IPS-NIHi7 (cell line): ENCODE measurements around the gene AIRE.

ENCODE experiments used
- DNase-seq: peaks from one replicate; pipeline ENCODE4 v3.0.0; 2012; ENCODE audit warnings: mixed read lengths; ENCODE audit errors: extremely low spot score

AIRE gene

DNA sequence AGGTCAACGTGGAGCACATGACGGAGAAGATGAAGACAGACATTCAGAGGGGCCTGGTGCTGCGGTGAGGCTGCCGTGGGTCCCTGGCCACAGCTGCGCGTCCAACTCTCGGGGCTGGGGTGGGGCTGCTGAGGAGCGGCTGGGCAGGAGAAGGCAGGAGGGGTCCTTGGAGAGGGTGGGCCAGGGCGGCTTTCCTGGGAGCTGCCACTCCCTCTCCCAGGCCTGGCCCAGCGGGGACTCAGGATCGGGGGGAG lies 39.1 kb downstream of the AIRE start:
- no peak for DNase-seq

DNA sequence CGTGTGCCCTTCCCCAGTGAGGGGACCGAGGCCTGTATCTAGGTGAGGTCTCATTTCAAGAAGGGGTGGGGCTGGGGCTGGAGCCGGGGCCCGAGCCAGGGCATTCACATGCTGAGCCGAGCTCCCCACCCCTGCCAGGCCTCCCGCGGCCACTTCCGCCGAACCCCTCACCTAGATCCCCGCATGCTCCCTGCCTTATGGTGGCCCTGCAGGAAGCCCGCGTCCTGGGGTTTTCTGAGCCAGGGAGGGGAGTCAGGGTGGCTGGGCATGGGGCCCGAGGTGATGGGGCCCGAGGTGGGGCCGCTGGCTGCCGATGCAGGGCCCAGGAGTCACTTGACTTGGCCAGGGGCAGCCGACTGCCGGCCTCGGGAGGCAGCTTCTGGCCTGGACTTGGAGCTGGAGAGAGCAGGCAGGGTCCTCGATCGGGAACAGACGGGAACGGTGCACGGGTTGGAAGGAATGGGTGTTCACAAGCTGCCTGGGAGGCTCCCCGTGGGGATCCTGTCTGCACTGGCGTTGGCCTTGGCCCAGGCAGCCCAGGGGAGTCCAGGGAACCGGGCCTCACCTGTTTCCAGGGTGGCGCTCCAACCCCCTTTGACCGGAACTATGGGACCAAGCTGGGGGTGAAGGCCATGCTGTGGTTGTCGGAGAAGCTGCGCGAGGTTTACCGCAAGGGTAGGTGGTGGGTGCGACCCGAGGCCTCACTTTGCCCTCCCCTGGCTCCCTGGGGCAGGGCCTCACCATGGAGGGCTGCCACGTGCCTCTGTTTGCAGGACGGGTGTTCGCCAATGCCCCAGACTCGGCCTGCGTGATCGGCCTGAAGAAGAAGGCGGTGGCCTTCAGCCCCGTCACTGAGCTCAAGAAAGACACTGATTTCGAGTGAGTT lies 40.0 kb downstream of the AIRE start:
- DNase-seq: no peak

DNA sequence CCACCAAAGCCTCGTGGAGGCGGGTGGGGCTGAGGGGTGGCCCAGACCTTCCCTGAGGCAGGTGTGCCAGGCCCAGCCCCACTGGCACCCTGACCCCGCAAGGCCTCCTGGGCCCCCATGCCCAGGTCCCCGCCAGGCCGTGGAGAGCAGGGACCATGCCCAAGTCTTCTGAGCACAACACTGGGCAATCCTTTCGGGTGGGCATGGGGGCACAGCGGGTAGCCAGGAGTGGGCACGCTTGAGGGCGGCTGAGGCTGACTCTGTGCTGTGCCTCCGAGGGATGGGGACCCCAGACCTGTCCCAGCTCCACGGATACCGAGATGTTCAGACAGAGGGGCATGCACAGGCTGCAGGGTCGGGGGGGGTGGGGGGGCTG lies 40.6 kb downstream of the AIRE start:
- no peak for DNase-seq

DNA sequence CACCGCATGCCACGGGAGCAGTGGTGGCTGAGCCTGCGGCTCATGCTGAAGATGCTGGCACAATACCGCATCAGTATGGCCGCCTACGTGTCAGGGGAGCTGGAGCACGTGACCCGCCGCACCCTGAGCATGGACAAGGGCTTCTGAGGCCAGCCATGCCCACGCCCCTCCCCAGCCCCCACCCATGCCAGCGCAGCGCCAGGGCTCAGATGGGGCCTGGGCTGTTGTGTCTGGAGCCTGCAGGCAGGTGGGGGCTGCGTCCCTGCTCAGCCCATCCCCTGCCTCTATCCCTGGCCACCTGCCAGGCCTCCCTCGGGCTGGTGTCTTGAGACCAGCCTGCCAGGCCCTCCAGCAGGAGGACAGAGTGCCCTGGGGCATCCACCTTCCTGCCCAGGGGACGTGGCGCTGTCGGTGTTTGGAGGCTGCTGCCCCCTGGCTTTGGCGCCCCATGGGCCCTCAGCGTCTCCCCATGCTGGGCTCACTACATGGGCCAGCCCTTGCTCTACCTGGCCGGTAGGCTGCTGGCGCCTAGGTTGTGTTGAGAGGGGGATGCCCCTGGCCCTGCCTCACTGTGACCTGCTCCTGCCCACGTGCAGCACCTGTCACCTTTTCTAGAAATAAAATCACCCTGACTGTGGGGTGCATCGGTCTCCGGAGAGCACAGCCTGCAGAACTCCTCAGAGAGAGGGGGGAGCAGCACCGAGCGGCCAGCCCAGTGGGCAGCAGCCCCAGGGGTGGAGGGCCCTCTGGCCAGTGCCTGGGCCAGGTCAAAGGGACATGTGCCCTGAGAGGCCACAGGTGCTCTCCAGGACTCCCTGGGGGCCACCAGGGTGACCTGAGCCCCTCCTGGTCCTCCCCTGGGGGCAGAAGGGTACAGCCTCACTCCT lies 41.3 kb downstream of the AIRE start:
- no peak for DNase-seq

DNA sequence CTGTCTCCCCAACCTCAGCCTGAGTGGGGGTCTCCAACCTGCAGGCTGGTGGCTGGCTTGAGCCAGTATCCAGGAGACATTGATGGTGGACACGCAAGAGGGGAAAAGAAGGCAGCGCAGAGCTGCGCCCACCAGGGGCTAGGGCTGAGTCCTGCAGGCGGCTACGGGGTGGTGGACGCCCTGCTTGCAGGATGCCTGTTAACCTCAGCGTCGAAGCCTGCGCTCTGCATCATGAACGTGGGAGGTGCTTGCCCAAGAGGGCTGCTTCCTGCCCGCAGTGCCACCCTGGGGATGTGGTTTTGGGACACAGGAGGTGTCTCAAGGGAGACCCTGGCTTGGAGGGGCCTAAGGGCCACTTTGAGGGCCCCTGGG lies 41.9 kb downstream of the AIRE start:
- no peak for DNase-seq

DNA sequence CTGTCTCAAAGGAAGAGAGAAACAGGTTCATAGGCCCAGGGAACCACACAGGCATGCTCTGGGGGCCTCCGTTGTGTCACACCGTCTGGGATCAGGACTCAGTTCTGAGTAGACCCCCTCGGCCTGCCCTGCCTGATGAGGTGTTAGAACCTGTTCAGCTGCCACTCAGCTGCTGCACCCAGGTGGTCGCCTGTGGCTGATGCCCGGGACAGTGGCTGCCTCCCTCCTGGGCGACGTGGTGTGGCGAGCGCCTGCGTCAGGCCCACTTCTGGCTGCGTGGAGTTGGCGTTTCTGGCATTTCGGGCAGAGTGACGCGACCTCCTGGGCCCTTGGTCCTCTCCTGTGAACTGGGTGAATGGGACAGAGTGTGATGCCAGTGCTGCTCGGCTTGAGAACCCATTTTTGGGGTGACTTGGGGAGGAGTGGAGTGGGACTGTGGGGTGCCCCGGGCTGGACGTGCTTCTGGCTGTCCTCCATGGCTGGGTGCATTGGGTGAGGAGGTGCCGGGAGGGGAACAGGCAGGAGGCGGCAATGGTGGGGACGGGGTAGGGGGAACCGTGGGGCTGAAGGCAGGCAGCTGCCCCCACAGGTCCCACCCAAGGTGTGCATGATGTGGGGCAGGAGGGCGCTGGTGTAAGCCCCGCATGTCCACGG lies 42.7 kb downstream of the AIRE start:
- no peak for DNase-seq

DNA sequence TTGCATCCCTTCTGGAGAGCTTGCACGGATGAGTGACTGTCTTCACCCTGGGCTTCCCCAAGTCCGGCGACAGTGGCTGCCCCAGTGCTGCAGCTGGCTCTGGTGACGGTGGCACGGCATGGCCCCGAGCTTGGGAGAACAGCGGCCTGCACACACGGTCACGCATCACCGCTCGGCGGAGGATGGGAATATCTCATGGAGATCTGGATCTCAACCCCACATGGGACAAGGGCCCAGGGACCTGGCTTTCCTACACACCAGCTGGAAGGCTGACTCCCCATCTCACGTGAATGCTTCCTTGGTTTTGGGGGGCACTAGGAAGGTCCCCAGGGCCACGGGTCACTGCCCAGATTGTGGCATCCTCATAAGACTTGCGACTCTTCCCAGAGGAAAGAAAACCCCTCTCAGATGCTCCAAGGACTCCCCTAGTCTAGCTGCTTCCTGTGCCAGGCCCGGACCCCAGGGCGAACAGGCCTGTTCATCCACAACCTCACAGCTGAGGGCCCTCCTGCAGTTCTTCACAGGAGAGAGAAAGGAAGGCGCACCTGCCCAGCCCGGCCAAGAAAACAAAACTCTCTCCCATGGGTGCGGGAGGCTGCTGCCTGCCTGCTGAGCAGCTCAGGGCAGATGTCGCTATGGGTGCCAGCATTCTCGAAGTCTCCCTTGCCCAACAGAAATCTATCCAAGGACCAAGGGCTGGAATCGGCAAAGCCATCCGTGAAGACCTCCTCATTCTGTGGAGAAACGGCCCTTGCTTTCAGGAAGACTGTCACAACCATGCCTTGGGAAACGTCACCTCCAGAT lies 43.6 kb downstream of the AIRE start:
- DNase-seq: no peak

DNA sequence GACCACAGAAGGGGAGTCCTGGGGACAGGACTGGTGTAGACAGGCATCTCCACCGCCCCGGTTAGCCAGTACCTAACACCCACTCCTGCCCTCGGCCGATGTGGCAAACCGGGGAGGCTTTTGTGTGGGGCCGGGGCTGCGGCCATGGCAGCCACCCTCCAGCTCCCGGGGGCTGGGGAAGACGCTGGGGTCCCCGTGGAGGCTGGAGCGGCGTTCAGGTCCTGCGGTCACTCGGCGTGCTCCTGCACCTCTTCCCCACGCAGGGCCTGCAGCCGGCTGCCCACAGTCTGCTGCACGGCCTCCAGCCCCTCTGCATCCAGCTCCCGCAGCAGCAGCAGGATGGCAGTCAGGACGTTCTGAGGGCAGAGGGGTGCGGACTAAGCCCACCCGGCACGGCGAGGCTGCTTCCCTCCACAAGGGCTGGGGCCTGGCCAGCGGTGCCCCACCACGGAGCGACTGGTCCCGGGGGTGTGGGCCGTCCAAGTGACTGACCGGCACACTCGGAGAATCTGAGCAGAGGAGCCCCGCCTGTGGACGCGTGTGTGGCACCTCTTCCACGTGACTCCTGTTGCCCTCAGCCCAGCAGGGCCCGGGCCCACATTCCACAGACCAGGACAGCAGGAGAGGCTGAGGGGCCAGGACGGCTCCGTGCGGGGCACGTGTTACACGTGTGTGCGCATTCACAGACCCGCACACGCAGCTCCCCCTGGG lies 44.5 kb downstream of the AIRE start:
- DNase-seq: no peak

DNA sequence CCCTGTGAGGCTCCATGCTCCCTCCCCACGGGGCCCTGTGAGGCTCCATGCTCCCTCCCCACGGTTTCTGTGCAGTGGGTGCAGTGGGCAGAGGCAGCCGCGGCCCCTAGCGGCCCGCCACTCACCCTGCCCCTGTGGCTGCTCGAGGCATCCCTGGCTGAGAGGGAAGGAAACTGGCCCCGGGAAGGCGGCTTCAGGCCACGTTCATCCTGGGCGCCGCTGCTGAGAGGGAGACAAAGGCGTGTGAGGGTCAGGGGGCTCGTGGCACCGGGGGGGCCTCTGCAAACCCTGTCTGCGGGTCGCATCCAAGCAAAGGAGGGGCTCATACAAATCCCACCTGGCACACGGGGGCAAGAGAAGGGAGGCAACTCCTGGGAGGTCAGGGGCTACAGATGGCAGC lies 45.0 kb downstream of the AIRE start:
- no peak for DNase-seq

DNA sequence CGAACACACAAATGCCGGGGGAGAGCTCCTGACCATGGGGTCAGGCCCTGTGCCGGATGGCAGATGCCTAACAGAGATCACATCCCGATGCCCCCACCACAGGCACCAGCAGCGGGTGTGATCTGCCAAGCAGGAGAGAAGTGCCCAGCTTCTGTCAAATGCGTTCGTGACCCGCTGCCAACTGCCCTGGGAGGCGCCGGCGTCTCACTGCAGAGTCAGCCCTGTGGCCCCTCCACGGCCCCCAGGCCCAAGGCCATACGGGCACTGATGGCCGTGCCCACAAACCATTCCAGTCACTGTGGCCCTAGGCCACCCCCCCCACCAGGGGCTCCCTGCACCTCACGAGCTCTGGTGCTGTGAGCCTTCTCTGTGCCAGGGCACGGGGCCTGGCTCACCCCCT lies 45.5 kb downstream of the AIRE start:
- no peak for DNase-seq

DNA sequence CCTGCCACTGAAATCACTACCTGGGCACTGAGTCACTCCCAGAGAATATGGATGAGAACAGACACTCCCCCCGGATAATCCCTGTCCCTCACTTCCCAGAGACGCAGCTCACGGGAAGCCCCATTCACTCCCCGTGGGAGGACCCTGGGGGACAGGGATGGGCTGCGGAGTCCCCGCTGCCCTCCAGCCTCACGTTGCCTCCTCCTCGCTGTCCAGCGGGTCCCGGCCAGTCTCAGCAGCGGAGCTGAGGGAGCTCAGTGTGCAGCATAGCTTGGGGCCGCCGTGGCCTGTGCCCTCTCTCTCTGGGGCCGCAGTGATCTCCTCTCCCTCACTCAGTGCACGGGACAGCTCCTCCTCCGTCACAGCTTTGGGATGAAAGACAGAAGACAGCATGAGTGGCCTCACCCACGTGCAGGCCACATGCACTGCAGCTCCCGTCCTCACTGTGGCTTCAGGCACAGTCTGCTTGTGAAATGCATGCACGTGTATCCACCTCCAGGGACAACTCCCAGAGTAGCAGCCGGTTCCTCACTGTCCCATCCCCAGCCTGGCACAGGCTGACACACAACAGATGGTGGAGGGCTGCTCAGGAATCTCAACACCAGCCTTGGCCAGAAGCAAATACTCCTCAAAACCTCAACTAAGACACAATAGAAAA lies 46.1 kb downstream of the AIRE start:
- no peak for DNase-seq

DNA sequence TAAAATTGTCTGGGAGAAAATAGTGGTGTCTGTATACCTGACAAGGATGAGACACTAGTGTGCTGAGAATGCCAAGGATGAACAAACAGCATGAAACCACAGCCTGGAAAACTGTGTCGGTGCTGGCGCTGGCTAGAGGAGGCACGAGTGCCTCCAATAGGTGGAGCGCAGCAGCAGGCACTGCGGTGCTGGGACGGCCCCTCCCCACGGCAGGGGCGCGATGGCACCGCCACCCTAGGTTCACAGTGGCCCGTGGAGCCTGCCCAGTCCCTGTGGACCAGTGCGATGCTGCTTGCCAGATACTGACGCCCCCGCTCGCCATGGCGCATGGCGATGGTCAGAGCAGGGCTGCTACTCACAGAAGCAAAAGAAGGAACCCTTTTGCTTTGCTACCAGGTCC lies 46.7 kb downstream of the AIRE start:
- DNase-seq: peak; percentile 65

DNA sequence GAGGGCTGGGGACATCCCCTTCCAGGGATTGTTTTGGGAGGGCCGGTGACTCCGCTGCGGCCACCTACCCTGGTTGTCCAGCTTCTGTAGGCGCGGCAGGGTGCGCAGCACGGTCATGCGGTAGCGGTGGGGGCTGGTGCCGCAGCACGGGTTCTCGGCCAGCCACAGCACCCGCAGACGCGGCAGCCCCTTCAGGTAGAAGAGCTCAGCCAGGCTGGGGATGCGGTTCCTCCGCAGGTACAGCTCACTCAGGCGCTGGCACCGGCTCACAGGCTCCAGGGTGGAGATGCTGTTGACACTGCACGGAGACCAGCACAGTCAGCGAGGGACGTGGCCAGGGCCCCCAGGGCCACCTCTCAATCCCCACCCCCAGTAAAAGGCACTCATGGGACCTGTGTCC lies 47.3 kb downstream of the AIRE start:
- no peak for DNase-seq

DNA sequence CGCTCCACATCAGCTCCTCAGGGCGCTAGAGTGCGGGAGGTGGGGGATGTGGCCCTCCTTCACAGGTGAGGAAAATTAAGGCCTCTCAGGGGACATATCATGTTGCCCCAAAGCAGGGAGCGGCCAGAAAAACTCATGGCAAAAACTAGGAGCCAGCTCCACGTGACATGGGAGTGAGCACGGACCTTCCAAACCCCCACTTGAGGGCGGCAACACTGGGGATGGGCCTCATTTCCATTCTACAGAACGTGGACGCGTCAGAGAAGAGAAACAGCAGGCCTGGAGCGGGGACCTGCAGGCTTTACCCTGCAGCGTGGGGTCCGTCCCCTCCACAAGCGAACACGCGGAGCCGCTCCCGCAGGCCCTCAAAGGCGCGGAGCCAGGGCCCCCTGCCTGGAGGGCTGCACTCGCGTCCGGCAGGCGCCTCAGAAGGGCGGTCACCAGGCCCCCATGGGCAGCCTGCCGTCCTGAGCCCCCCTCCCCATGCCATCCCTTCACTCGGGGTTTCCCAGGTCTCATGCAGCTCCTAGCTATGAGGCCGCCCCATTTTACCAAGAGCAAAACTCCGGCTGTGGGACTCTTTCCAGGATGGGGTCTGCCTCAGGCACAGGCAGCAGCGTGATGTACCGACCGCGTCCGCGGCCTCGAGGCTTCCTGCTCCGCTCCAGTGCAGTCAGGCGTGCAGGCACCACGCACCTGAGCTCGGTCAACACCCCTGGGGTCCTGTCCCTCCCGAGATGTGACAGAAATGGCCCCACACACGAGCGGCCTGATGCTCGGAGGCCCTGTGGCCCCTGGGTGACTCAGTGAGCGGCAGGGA lies 48.0 kb downstream of the AIRE start:
- no peak for DNase-seq

DNA sequence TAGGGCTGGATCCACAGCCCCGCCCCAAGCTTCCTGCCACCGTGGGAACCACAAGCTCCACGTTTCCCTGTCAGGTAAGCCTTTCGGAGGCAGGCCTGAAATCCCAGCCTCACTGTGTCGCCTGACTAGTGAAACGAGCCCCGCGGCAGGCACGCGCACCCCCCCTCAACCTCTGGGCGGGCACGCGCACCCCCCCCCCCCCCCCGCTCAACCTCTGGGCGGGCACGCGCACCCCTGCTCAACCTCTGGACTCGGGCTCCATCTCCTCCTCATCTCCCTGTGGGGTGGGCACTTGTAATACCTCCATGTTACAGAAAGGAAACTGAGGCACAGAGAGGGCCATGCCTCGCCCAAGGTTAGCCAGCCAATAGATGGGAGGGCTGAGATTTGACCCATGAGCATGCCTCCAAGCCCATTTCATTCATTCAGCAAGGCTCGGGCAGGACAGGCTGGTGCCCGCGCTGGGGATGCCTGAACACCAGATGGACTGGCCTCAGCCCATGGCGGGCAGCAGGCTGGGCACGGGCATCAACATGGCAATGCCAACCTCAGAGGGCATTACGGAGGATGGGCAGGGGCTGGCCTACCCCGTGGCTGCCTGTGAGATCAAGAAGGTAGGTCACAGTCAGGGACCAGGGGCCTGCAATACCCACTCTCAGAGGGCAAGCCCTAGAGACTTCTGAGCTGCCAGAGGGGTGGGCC lies 48.8 kb downstream of the AIRE start:
- no peak for DNase-seq

DNA sequence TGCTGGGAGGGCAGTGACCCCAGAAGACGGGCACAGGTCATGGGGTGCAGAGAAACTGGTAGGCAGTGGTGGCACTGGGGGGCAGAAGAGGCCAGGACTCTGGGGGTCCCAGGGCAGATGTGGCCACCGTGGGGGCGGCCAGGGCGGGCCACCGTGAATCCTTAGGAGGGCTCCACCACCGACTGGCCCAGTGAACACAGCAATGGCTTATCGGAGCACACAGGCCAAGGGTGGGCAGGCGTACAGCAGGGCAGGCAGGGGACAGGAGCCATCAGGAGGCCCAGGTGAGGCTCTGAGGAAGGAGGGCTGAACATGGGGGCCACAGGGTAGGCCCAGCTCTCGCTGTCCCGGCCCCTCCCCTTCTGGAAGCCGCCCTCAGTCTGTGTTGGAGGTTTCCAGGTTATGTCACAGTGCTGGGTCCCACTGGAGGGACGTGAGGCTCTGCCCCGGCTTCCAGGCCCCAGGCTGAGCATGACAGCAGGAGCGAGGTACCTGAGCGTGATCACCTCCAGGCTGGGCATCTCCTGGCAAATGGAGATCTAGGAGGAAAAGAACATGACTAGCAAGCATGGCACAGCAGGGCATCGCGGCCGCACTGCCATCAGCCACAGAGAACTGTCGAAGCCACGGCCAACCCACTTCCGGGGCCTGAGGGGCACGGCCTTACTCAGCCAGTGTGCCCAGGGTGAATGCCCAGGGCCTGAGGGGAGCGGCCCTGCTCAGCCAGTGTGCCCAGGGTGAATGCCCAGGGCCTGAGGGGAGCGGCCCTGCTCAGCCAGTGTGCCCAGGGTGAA lies 49.8 kb downstream of the AIRE start:
- DNase-seq: no peak

DNA sequence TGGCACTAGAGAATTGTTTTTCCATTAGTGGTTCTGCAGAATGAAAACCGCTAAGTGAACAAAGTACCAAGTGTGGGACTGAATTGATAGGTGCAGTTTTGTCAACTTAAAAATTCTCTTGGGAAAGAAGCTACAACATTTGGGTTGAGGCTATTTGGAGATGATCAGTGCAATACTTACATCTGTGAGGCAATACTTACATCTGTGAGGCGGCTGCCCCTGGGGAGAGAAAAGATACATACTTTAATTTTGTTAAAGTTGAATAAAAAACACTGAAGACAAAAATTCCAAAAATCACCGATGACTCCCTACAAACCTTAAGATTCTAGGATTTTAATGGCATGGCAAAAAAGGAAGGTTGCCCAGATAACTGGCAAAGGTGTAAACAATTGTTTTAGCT lies 51.8 kb downstream of the AIRE start:
- no peak for DNase-seq
